ENCODE measurements around the gene ZFAND2A. TPM values are rescaled to one million over a fixed set of nuclear protein-coding genes. Genes with fewer than 3 reads are reported as not detected.

Gene ZFAND2A
- total and polyA plus RNA-seq, 2 experiments from 2014 or later: 32.2 to 52.4 TPM

DNA sequence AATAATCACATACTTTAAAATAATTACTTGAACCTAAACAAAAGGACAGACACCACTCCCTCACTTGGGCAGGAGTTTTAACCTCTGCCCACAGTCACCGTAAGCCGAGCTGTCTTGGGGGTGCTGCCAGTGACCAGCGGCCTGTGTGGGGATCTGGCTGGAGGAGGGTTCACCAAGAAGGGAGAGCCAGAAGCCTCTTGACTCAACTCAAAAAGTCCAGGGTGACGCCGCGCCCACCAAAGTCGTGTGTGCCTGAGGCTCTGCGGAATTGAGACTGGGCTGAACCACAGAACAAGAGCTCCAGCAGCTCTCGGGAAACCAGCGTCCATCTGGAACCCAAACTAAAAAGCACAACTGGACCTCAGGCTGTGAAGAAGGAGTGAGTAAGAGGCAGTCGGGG lies 35.8 kb downstream of the ZFAND2A start:
- peak overlapping the region; percentile 62 for H3K4me2 ChIP-seq (ENCODE audit: unreplicated experiment)
- H3K9ac ChIP-seq: peak overlapping the region; percentile 75
- WGBS, 2 experiments (ENCODE audit: low coverage in 1 of 2, low lambda C conversion rate in 2 of 2, missing lambda C conversion rate in 2 of 2): 21 to 24% methylated on average over 11 of the region's 11 CpGs
- H3F3A ChIP-seq (ENCODE audit: insufficient read depth): no peaks in the 10 kb centered on the region
- H3K36me3 ChIP-seq (ENCODE audit: low read depth): no peaks in the 10 kb centered on the region
- H2AFZ ChIP-seq: peak overlapping the region; percentile 55
- no peaks in the 10 kb centered on the region for H3K9me2 ChIP-seq (ENCODE audit: insufficient read depth)
- no peaks in the 10 kb centered on the region for H3K9me3 ChIP-seq (ENCODE audit: low read depth)
- 0 out of 2 replicates have a peak, but pooled peaks cover 18% of the 10 kb centered on the region for H3K79me2 ChIP-seq (ENCODE audit: insufficient read depth)
- no peaks in the 10 kb centered on the region for H3K27me3 ChIP-seq (replicated peaks; ENCODE audit: insufficient read depth)
- TF ChIP-seq EZH2phosphoT487 (IDR thresholded peaks at IDR 0.05; ENCODE audit: insufficient read depth, low read depth): no peak
- no peak for TF ChIP-seq EZH2 (IDR thresholded peaks at IDR 0.05; ENCODE audit: insufficient read depth, poor library complexity, severe bottlenecking)
- H4K20me1 ChIP-seq (ENCODE audit: insufficient read depth): no peaks in the 10 kb centered on the region
- peaks cover 3% of the 10 kb centered on the region; the same call in 1 of the 2 replicates for H3K4me1 ChIP-seq (ENCODE audit: insufficient read depth)
- in situ Hi-C loops (cut with MboI): no loop called here
- peak; percentile 69 for DNase-seq
- H3K27ac ChIP-seq: peak overlapping the region; percentile 89
- peak overlapping the region; percentile 59 for H3K4me3 ChIP-seq

DNA sequence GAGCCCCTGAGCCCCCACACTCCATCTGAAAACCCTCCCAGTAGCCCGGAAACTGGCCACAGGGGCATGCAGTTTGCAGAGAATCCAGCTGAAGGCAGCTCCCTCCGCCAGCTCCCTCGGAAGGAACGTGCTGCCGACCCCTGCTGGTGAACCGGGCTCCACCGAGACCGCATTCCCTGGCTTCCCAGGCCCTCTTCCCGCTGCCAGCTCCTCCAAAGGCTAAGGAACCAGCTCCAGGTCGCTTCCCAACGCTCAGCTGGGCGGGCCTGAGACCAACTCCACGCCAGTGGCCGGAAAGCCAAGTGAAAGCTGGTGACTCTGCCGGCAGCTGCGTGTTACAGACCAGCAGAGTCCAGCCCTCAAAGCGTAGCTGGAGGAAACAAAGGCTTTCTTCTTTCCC lies 36.3 kb downstream of the ZFAND2A start:
- in situ Hi-C loops (cut with MboI): no loop called here
- Histone ChIP-seq H3K9ac (peak overlapping the region; percentile 75), H3K4me2 (ENCODE audit: unreplicated experiment) (peak overlapping the region; percentile 62), H3K79me2 (ENCODE audit: insufficient read depth) (0 out of 2 replicates have a peak, but pooled peaks cover 18% of the 10 kb centered on the region), H3K4me3 (peak overlapping the region; percentile 59), H3K9me3 (ENCODE audit: low read depth) (no peaks in the 10 kb centered on the region), H2AFZ (peak overlapping the region; percentile 55), H3K27ac (peak overlapping the region; percentile 89), H3K27me3 (replicated peaks; ENCODE audit: insufficient read depth) (no peaks in the 10 kb centered on the region), H3K9me2 (ENCODE audit: insufficient read depth) (no peaks in the 10 kb centered on the region), H3K36me3 (ENCODE audit: low read depth) (no peaks in the 10 kb centered on the region), H4K20me1 (ENCODE audit: insufficient read depth) (no peaks in the 10 kb centered on the region), H3F3A (ENCODE audit: insufficient read depth) (no peaks in the 10 kb centered on the region), H3K4me1 (ENCODE audit: insufficient read depth) (peaks cover 3% of the 10 kb centered on the region; the same call in 1 of the 2 replicates)
- TF ChIP-seq EZH2 (IDR thresholded peaks at IDR 0.05; ENCODE audit: insufficient read depth, poor library complexity, severe bottlenecking): no peak
- TF ChIP-seq EZH2phosphoT487 (IDR thresholded peaks at IDR 0.05; ENCODE audit: insufficient read depth, low read depth): no peak
- DNase-seq: peak; percentile 90
- 6 to 9% methylated on average over 12 to 17 of the region's 17 CpGs for WGBS, 2 experiments (ENCODE audit: low coverage in 1 of 2, low lambda C conversion rate in 2 of 2, missing lambda C conversion rate in 2 of 2)

DNA sequence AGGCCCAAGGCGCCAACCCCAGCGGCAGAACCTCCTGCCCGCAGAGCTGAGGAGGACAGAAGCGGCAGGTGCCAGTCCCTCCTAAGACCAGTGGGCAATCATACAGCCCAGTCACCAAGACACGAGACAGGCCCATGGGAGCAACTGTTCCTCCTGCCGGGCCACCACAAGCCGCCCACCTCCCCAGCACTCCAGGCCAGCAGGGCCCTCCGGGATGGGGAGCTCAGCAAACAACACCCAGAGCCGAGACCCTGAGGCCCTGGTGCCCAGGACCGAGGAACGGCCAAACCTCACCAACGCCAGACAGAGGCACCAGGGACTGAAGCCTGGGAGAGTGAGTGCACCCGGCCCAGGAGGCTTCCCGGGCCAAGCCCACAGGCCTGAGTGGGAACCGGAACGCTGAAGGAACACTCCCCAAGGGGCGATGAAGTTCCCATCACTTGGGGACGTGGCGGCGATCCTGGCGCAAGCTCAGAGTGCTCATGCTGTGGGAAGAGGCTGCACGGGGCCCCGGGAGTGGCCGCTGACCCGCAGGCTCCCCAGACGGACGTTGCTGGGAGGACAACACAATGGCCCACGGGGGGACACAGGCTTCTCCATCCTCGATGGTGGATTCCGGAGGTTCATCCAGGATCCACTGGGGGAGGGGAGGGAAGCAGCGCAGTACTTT lies 37.0 kb downstream of the ZFAND2A start:
- Histone ChIP-seq H3K27me3 (replicated peaks; ENCODE audit: insufficient read depth) (no peaks in the 10 kb centered on the region), H3K9ac (peak overlapping the region; percentile 75), H3K79me2 (ENCODE audit: insufficient read depth) (0 out of 2 replicates have a peak, but pooled peaks cover 18% of the 10 kb centered on the region), H3K9me3 (ENCODE audit: low read depth) (no peaks in the 10 kb centered on the region), H4K20me1 (ENCODE audit: insufficient read depth) (no peaks in the 10 kb centered on the region), H2AFZ (peak overlapping the region; percentile 55; the same call in 1 of the 2 replicates), H3K36me3 (ENCODE audit: low read depth) (no peaks in the 10 kb centered on the region), H3K27ac (peak overlapping the region; percentile 89), H3K4me1 (ENCODE audit: insufficient read depth) (peaks cover 3% of the 10 kb centered on the region; the same call in 1 of the 2 replicates), H3K4me3 (no peak overlapping the region), H3K4me2 (ENCODE audit: unreplicated experiment) (no peak overlapping the region), H3K9me2 (ENCODE audit: insufficient read depth) (no peaks in the 10 kb centered on the region), H3F3A (ENCODE audit: insufficient read depth) (no peaks in the 10 kb centered on the region)
- no peak for TF ChIP-seq EZH2phosphoT487 (IDR thresholded peaks at IDR 0.05; ENCODE audit: insufficient read depth, low read depth)
- no peak for TF ChIP-seq EZH2 (IDR thresholded peaks at IDR 0.05; ENCODE audit: insufficient read depth, poor library complexity, severe bottlenecking)
- no peak for DNase-seq
- in situ Hi-C loops (cut with MboI): no loop called here
- 88 to 90% methylated on average over 30 to 31 of the region's 31 CpGs for WGBS, 2 experiments (ENCODE audit: low coverage in 1 of 2, low lambda C conversion rate in 2 of 2, missing lambda C conversion rate in 2 of 2)

DNA sequence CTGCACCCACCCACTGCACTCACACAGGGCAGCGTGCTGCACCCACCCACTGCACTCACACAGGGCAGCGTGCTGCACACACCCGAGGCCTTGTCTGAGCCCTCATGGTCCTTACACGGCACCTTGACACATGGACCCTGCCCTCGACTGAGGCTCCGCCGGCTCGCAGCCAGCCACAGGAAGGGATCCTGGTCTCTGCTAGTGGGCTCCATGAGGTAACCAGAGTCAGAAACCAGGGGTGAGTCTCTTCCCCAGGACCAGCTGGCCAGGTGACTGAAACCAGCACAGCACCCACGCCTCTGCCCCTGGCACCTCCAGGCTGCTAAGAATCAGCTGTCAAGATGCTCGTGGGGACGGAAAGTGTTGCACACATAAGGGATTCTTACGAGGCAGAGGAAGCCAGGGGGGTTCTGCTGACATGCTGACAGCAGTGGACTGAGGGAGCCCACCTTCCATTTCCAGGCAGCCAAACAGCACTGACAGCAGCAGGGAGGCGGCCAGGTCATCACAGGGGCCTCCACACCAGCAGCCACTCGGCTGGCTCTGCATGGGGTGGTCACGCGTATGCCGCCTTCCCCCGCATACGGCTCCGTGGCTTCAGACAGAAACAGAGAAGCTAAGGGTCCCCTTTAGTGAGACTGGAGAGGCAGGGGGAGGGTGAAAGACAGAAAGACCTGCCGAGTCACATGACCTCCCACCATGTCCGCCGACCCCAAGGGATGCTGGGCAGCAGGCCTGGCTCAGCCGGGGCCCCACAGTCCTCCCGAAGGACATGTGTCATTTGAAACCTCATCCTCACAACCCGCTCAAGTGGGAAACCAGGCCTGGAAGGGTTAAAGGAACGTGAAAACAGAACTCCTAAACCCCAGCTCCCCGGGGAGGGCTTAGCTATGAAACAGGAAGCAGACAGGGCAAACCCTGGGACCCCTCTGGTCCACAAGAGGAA lies 37.8 kb downstream of the ZFAND2A start:
- Histone ChIP-seq H3K4me1 (ENCODE audit: insufficient read depth) (peaks cover 3% of the 10 kb centered on the region; the same call in 1 of the 2 replicates), H3K4me3 (no peak overlapping the region), H3K27ac (no peak overlapping the region), H2AFZ (no peak overlapping the region), H3F3A (ENCODE audit: insufficient read depth) (no peaks in the 10 kb centered on the region), H3K36me3 (ENCODE audit: low read depth) (no peaks in the 10 kb centered on the region), H3K9ac (no peak overlapping the region), H3K9me2 (ENCODE audit: insufficient read depth) (no peaks in the 10 kb centered on the region), H3K79me2 (ENCODE audit: insufficient read depth) (0 out of 2 replicates have a peak, but pooled peaks cover 18% of the 10 kb centered on the region), H4K20me1 (ENCODE audit: insufficient read depth) (no peaks in the 10 kb centered on the region), H3K27me3 (replicated peaks; ENCODE audit: insufficient read depth) (no peaks in the 10 kb centered on the region), H3K4me2 (ENCODE audit: unreplicated experiment) (no peak overlapping the region), H3K9me3 (ENCODE audit: low read depth) (no peaks in the 10 kb centered on the region)
- TF ChIP-seq EZH2 (IDR thresholded peaks at IDR 0.05; ENCODE audit: insufficient read depth, poor library complexity, severe bottlenecking) (no peak), EZH2phosphoT487 (IDR thresholded peaks at IDR 0.05; ENCODE audit: insufficient read depth, low read depth) (no peak)
- in situ Hi-C loops (cut with MboI): no loop called here
- 81 to 85% methylated on average over 25 to 28 of the region's 28 CpGs for WGBS, 2 experiments (ENCODE audit: low coverage in 1 of 2, low lambda C conversion rate in 2 of 2, missing lambda C conversion rate in 2 of 2)
- DNase-seq: no peak
